OCI-LY1 (cell line): ENCODE measurements around the gene CHEK2.
"Not testable (repeated sequence)": the region's sequence is repeated elsewhere in the genome, so short reads cannot be mapped to it uniquely, and the experiment has no call there.

Source experiments
- EZH2 ChIP-seq: fragments of 200-600 bp; sonication (generic), shearing (Covaris generic); IDR thresholded peaks from 2 replicates; pipeline ENCODE4 v1.8.0; 2017; ENCODE audit warnings: borderline replicate concordance, mixed run types, mild to moderate bottlenecking, antibody characterized with exemption, low read length, moderate library complexity, mixed read lengths
- TF ChIP-seq, protein P1 (sequence below): fragments of 200-600 bp; sonication (generic), shearing (Covaris generic); IDR thresholded peaks from 2 replicates; pipeline ENCODE4 v1.5.1; 2017; ENCODE audit warnings: mild to moderate bottlenecking, antibody characterized with exemption, low read length, moderate library complexity, mixed read lengths

DNA sequence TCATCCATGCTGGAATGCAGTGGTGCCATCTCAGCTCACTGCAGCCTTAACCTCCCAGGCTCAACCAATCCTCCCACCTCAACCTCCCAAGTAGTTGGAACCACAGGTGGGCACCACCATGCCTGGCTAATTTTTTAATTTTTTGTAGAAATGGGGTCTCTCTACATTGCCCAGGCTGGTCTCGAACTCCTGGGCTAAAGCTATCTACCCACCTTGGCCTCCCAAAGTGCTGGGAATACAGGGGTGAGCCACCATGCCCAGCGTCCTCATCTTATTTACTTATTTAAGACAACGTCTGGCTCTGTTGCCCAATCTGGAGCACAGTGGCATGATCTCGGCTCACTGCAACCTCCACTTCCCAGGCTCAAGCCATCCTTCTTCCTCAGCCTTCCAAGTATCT, 20.4 kb upstream of the CHEK2 start:
- TF ChIP-seq, protein P1, sequence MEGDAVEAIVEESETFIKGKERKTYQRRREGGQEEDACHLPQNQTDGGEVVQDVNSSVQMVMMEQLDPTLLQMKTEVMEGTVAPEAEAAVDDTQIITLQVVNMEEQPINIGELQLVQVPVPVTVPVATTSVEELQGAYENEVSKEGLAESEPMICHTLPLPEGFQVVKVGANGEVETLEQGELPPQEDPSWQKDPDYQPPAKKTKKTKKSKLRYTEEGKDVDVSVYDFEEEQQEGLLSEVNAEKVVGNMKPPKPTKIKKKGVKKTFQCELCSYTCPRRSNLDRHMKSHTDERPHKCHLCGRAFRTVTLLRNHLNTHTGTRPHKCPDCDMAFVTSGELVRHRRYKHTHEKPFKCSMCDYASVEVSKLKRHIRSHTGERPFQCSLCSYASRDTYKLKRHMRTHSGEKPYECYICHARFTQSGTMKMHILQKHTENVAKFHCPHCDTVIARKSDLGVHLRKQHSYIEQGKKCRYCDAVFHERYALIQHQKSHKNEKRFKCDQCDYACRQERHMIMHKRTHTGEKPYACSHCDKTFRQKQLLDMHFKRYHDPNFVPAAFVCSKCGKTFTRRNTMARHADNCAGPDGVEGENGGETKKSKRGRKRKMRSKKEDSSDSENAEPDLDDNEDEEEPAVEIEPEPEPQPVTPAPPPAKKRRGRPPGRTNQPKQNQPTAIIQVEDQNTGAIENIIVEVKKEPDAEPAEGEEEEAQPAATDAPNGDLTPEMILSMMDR, result not testable (repeated sequence)
- not testable (repeated sequence) for TF ChIP-seq EZH2
